Nephron (organoid): ENCODE results near the gene EMSY.

Source experiments
- H3K27ac Mint-ChIP-seq, 3 experiments: 2 replicates each; pipeline ENCODE4 v1.8.0; 2020; ENCODE audit warnings: mixed read lengths in 3 of 3, mild to moderate bottlenecking in 2 of 3, moderate library complexity in 1 of 3
- H3K27me3 Mint-ChIP-seq: 2 replicates; pipeline ENCODE4 v1.8.0; 2021; ENCODE audit warnings: low read depth, mild to moderate bottlenecking, moderate library complexity, mixed read lengths
- H3K36me3 Mint-ChIP-seq: 2 replicates; pipeline ENCODE4 v1.8.0; 2020; ENCODE audit warnings: low read depth, mixed read lengths
- H3K4me1 Mint-ChIP-seq: 2 replicates; pipeline ENCODE4 v1.8.0; 2020; ENCODE audit warnings: mixed read lengths
- H3K4me3 Mint-ChIP-seq, 3 experiments: 2 replicates each; pipeline ENCODE4 v1.8.0; 2020; ENCODE audit warnings: mild to moderate bottlenecking in 3 of 3, mixed read lengths in 3 of 3, moderate library complexity in 2 of 3
- H3K9me3 Mint-ChIP-seq: 2 replicates; pipeline ENCODE4 v1.8.0; 2020; ENCODE audit warnings: mixed read lengths
- CTCF ChIP-seq, 3 experiments: fragments of 200-600 bp; sonication (generic); IDR thresholded peaks; one replicate each; pipeline ENCODE4 v1.5.0; 2021; ENCODE audit warnings: antibody characterized with exemption in 3 of 3; ENCODE audit not compliant: unreplicated experiment in 3 of 3

The EMSY gene

GRCh38 chr11:76602431-76602861 lies 157.6 kb downstream of the EMSY start:
- Mint-ChIP-seq H3K27me3 (peaks cover 5% of the 10 kb centered on the region), H3K4me3 (no peak overlapping the region), H3K9me3 (no peaks in the 10 kb centered on the region), H3K27ac (peak overlapping the region in 2 of 3 experiments; percentile 36 to 48), H3K36me3 (no peaks in the 10 kb centered on the region), H3K4me1 (peaks cover 44% of the 10 kb centered on the region)
- TF ChIP-seq CTCF (IDR thresholded peaks at IDR 0.05; ENCODE audit: unreplicated experiment in 3 of 3): no peak
